HG02970 (cell line): Measurements from ENCODE around the gene PDLIM5.

Experiments used
- ATAC-seq: cut with Tn5 transposase; IDR thresholded peaks from one replicate; pipeline ENCODE4 v1.9.1; 2021; ENCODE audit warnings: mild to moderate bottlenecking, moderate library complexity, moderate number of reproducible peaks; ENCODE audit not compliant: unreplicated experiment, low FRiP score

PDLIM5 gene

DNA sequence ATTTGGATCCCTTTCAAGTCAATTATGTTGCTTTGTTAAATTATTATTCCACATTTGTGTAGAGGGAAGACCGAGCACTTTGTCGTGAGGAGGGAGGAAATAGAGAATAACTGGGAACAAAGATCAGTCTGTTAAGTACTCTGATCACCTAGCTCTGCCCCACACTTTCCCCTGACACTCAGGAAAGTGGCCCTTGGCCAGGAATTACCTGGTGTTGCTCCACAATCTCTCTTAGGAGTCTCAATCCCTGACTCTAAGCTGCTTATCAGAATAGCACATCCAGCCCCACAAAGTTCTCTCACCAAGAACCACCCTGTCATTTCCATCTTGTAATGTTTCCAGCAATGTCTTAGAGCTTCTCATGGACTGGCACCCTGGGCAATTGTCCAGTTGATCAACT, 222.2 kb downstream of the PDLIM5 start:
- no peak for ATAC-seq

DNA sequence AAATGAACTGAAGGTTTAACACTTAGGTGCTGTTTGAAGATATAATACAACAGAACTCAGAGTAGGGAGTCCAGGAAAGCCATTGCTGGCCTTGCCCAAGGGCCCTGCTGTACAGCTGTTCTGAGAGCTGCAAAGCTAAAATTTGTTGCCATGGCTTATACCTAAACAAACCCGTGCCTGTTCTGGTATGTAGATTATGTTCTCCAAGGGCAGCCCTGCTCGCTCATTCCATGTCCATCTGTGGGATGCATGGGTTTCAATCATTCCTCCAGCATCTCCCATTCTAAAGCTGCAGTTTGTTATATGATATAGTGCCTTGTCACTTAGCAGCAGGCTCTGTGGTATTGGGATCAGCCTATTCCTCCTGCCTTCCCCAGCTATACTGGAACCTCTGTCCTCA, 225.2 kb downstream of the PDLIM5 start:
- ATAC-seq, result no peak

DNA sequence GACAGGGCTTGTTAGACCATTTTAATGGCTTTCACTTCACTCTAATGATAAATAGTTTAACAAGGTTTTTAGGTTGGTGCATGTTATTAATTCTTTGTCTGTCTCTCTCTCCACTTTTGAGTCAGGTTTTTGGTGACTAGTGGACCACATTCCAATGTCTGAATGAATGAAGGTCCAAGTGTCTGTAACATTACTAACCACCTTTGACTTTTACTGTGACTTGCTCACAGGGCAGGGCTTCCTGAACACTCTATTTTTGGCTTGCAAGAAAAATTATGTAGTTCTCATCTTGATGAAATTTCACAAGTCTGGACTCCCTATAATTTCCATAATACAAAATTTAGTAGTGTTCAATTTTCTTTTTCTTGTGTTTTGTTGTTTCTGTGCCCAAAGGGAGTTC, 227.2 kb downstream of the PDLIM5 start:
- ATAC-seq, result no peak

DNA sequence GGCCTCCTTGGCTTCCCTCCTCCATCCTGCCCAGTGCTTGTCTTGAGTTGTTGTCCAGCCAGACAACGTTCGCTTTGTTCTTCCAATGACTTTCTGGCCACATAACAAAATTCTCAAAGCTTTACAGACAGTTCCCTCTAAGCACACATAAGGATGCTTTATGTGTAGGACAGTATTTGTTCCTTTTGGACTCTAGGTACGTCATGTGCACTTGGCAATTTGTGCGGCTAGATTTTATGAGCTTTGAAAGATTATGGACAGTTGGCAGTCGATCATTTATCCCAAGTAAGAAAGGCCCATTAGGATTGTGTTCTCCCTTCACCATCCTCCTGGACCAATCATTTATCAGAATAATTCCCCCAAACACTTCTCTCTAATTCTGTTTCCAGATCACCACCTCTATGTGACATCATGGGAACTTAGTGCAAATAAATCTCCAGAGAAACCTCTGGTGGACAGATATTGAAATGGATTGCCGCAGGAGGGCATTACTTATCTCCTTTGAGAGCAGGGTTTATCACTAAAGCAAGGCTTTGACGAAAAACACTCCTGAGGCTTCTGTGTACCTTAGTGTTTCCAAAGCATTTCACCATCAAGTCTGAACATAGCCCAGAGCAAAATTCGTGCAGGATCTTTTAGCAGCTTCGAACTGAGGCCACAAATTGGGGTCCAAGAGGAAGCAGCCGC, 228.6 kb downstream of the PDLIM5 start:
- no peak for ATAC-seq

DNA sequence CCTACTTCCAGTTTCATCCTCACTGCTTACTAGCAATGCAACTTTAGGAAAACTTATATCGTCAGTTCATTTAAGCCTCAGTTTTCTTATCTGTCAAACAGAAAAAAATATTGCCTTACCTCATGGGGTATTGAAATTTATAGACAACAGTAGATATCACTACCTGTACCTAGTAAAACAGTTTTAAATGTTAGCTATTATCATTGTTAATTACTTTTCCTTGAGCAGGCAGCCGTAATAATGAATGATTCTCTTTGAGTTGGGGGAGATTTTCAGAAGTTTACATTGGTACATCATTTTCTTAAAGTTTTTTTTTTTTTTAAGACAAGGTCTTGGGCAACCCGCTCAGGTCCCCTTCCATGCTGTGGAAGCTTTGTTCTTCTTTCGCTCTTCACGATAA, 234.3 kb downstream of the PDLIM5 start:
- ATAC-seq, result no peak

DNA sequence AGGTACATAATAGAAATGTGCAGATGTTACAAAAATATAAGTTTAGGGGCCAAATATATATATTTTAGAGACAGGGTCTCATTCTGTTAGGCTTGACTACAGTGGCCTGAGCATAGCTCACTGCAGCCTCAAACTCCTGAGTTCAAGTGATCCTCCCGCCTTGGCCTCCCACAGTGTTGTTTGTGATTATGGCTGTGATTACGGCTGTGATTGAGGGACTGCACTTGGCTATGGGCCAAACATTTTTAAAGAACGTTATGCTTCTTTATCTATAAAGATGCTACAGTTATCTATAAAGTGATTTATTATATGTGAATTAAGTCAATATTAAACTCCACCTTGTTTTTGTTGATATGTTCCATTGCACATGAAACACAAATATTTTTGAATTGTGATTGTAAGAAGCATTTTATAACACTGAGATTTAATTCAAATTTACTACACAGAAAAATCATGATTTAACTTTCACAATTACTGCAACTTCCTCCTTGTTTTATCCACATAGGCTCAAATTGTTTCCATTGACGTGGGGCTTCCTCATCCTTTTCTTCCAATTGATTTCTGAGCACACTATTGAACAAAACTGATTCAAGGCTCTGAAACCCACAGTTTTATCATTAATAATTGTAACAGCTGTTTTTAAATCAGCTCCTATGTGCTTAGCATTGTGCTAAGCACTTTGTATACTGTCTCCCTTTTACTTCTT, 237.6 kb downstream of the PDLIM5 start:
- ATAC-seq, result no peak

DNA sequence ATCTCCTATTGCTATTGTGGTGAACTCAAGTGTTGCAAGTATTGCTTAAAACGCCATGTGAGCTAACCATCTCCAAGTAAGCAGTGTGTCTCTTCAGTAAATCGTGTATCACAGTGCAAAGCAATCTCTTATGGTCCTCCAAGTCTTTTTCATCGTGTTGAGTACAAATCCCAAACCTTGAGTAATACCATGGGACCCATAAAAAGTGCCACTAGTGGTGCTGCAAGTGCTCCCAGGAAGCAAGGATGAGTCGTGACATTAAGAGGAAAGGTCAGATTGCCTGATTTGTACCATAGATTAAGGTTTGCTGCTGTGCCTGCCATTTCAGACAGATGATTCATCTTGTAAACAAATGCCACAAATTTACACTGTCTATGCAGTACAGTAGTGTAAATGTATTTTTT, 239.1 kb downstream of the PDLIM5 start:
- ATAC-seq, result no peak

DNA sequence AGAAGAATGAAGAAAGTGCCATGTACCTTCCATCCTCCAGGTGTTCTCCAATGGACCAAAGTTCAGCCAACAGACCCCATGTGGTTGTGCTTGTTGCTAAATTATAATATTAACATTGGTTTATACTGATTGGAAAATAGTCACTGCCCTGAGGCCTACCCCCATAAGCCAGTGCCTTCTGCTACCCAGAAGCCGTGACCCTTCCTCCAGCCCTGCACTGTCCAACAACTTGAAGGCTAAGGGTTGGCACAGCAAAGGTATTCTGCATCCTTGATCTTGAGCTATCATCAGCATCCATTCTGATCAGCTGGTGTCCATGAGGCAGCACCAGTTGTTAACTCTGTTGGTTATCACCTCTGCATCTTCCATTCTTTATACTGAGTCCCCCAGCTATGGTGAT, 239.8 kb downstream of the PDLIM5 start:
- no peak for ATAC-seq

DNA sequence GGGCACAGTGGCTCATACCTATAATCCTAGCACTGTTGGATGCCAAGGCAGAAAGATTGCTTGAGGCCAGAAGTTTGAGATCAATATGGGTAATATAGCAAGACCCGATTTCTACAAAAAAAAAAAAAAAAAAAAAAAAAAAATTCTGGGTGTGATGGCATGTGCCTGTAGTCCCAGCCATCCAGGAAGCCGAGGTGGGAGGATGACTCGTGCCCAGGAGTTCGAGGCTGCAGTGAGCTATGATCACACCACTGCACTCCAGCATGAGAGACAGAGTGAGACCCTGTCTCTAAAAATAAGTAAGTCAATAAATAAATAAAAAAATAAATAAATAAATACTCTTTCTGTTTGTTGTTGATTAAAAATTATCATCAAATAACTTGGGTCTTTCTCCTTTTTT, 243.6 kb downstream of the PDLIM5 start:
- ATAC-seq, result no peak

DNA sequence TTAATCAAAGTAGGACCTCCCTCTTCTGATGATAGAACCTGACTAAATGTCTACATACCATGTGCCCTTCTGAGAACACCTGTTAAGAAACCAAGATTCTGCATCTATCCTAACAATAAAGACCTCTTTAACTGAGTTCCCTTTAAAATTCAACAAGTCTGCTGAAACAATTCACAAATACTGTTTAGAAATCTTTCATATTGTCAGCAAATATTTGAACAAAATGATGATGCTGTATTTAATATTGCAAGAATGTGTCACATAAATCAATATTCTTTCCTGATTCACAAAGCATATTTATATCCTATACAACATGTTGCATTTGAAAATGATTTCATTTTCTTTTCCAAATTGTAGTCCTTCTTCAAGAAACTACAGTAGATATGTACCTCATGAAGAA, 246.4 kb downstream of the PDLIM5 start:
- ATAC-seq, result no peak

DNA sequence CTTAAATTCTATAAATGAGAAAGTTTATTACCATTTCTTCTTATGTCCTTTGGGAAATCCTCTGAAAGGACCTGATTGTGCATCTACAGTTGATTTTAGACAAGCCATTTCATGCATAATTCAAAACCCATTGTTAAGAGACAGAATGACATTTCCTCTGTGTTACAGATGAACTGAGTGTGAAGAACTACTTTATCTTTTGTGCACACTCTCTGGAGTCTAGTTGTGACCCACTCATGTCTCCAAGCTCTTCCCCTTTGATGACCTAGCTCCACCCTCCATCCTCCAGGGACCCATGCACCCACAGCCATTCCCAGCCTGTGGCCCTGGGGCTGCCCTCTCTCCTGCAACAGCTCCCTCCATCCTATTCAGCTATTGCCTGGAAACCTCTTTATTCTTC, 248.6 kb downstream of the PDLIM5 start:
- ATAC-seq, result no peak

DNA sequence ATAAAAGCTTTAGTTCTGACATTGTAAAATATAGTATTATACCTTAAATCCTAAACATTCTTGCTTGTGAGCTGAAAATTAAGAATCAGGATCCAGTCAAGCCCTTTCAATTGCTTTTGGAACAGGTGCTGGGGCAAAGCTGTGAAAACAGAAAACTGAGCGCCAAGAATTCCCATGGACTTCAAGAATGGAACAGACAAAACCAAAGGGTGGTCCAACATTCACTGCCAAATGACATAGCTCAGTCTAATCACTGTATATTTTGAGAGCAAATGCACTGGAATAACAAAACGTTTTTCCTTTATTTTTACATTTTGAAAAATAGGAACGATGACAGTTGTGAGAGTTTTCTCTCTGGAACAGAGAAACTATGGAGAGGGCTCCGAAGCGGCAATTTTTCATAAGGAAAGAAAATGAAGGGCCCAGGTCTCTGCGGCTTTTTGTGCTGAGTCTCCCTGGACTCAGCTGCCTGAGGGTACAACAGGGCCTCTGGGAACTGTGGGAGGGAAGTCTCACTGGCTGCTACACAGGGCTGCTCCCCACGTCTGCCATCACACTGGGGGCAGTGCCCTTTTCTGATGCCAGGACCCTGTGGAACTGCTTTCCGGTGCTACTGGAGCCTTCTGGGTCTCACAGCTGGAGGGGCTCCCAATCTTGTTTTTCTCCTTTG, 250.0 kb downstream of the PDLIM5 start:
- ATAC-seq, result no peak

DNA sequence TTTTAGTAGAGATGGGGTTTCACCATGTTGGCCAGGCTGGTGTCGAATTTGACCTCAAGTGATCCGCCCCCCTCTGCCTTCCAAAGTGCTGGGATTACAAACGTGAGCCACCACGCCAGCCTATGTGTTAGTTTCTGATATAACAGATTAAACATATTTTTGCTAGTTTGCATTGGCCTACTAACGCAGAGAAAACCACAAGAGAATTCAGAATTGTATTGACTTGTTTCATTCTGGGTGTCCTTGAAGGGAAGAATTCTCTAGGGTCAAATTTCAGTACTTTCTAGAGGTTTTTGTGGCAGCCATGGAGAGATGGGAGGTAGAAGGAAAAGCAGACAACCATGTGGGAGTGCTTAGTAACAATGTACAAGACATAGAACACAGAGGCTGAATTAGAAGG, 259.9 kb downstream of the PDLIM5 start:
- no peak for ATAC-seq

DNA sequence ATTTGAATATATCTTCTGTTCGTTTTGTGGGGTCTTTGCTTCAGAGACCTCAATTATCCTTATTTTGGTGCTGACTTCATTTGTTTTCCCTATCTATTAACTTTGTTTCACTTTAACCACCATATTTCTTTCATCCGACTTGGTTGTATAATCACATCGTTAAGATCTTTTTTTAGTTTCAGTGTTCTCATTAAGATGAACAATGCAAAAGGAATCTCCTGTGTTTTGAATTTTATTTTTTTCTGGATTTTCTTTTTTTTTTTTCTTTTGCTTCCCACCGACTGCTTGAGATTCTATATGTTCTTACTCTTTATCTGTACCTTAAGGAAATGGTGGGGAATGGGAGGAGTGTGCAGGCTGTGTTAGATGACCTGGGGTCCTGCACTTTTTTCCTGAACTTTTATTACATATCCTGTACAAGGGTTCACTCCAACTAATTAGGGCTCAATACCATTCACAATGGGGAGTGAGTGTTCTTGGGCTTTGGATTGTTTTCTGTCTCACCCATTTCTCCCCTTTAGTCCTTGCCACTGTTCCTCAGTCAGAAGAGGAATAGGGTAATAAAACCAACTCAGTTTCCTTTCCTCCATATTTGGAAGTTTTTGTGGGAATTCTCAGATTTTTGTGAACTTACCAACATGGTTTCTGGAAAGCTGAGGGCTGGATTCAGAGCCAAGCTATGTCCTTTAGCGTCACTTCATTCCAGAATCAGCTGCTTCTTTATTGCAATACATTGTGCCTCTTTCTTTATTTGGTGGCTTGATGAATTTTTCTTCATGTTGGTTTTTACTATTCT, 262.8 kb downstream of the PDLIM5 start:
- ATAC-seq, result no peak

DNA sequence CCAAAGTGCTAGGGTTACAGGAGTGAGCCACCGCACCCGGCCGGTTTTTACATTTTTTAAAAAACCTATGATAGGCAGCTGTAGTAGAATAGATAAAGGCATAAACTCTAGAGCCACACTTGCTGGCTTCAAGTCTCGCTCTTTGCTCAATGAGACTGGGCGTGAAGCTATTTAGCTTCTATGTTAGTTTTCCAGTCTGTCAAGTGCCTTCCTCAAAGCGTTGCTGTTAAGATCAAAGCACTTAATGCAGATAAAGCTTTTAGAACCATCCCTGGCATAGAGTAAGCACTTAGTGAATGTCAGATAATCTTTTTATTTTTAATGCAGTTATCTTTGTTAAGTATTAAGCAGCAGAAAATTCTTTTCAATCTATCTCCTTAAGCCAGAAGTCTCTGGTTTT, 264.0 kb downstream of the PDLIM5 start:
- ATAC-seq, result no peak
